Lung (tissue), 12 donors: ENCODE measurements around the gene RBKS. TPM values are rescaled to one million over a fixed set of nuclear protein-coding genes. Genes with fewer than 3 reads are reported as not detected.
"Not testable (repeated sequence)": the region's sequence is repeated elsewhere in the genome, so short reads cannot be mapped to it uniquely, and the experiment has no call there.

Experiments used
- ATAC-seq: fragments of 200-7000 bp; cut with Tn5 transposase; one replicate; pipeline ENCODE4 v1.9.1; 2020; ENCODE audit warnings: moderate number of reproducible peaks; ENCODE audit not compliant: insufficient read depth, low FRiP score
- DNase-seq, 3 donors: peaks; one replicate each; pipeline ENCODE4 v3.0.0-alpha.2; 2013 to 2017
- H3K27ac ChIP-seq, 2 donors: one replicate each; pipeline ENCODE4 v1.5.1; 2013; ENCODE audit warnings: mild to moderate bottlenecking in 2 of 2, moderate library complexity in 2 of 2, control low read depth in 1 of 2, inconsistent platforms in 1 of 2, low read depth in 1 of 2, low read length in 1 of 2
- H3K27me3 ChIP-seq, 3 donors: one replicate each; pipeline ENCODE4 v1.5.1; 2013; ENCODE audit warnings: low read length in 2 of 3; ENCODE audit not compliant: control insufficient read depth in 3 of 3, insufficient read depth in 3 of 3
- H3K36me3 ChIP-seq, 4 donors: one replicate each; pipeline ENCODE4 v1.5.1; 2013; ENCODE audit warnings: low read length in 4 of 4, mild to moderate bottlenecking in 1 of 4, moderate library complexity in 1 of 4; ENCODE audit not compliant: control insufficient read depth in 4 of 4, insufficient read depth in 4 of 4
- H3K4me1 ChIP-seq, 5 donors: one replicate each; pipeline ENCODE4 v1.5.1; 2013; ENCODE audit warnings: low read length in 5 of 5, mild to moderate bottlenecking in 2 of 5, moderate library complexity in 1 of 5; ENCODE audit not compliant: control insufficient read depth in 5 of 5, insufficient read depth in 5 of 5
- H3K4me3 ChIP-seq: one replicate; pipeline ENCODE4 v1.5.1; 2013; ENCODE audit warnings: mild to moderate bottlenecking, control low read depth, moderate library complexity
- H3K9ac ChIP-seq, 2 donors: one replicate each; pipeline ENCODE4 v1.5.1; 2013; ENCODE audit warnings: low read length in 2 of 2, control low read depth in 1 of 2; ENCODE audit not compliant: insufficient read depth in 1 of 2
- H3K9me3 ChIP-seq, 4 donors: one replicate each; pipeline ENCODE4 v1.5.1; 2013; ENCODE audit warnings: low read length in 3 of 4, mild to moderate bottlenecking in 1 of 4, moderate library complexity in 1 of 4; ENCODE audit not compliant: control insufficient read depth in 4 of 4, insufficient read depth in 3 of 4
- CTCF ChIP-seq: IDR thresholded peaks from 2 replicates; pipeline ENCODE4 v1.5.1; 2012; ENCODE audit warnings: mild to moderate bottlenecking; ENCODE audit errors: control extremely low read depth, extremely low read depth
- WGBS, 2 donors: extraction: QIAGEN DNeasy Blood & Tissue Kit; methylation state at CpG; one replicate each; pipeline ENCODE4 v1.1.7; 2013; 5-methylcytosine and 5-hydroxymethylcytosine counted together
- polyA plus RNA-seq, 2 donors: library from polyadenylated mRNA; stranded (reverse); fragments of 200-250 nt; gene quantifications; one replicate each; pipeline ENCODE4 v1.2.1, GENCODE V29; 2013
- total RNA-seq, 2 donors: library from RNA; depleted of rRNA in 1 of 2; stranded (reverse); fragments of >200 nt in 1 of 2; gene quantifications; one replicate each; pipeline ENCODE4 v1.2.1, GENCODE V29; 2014 to 2021
- donor health status: control.
- donor health status: control.
- donor health status: Bipolar disorder and iron deficiency.
- donor health status: healthy.
- donor health status: DM: yes; HTN: yes; CAD: no.

RBKS gene
- total and polyA plus RNA-seq, 4 donors: 3.9 to 5.1 (median 4.9) TPM

- no peaks in the 10 kb centered on the region for H3K27me3 ChIP-seq
- H3K9me3 ChIP-seq: no peaks in the 10 kb centered on the region
- ATAC-seq: no peak
- 96 to 99% methylated on average over 3 of the region's 3 CpGs for WGBS, 2 donors
- H3K9ac ChIP-seq: no peak overlapping the region
- H3K4me1 ChIP-seq: no peaks in the 10 kb centered on the region
- no peak for TF ChIP-seq CTCF
- no peak overlapping the region for H3K4me3 ChIP-seq
- H3K36me3 ChIP-seq: peaks cover 0 to 2% (median 0%) of the 10 kb centered on the region in 4 donors
- DNase-seq: no peak
- no peak overlapping the region for H3K27ac ChIP-seq
Measured at GRCh38 chr2:27870724-27871123, 19.5 kb downstream of the RBKS start.

- Histone ChIP-seq H3K36me3 (peaks cover 0 to 2% (median 0%) of the 10 kb centered on the region in 4 donors), H3K9ac (no peak overlapping the region), H3K4me1 (no peaks in the 10 kb centered on the region), H3K9me3 (no peaks in the 10 kb centered on the region), H3K27ac (no peak overlapping the region), H3K27me3 (no peaks in the 10 kb centered on the region), H3K4me3 (no peak overlapping the region)
- no peak for ATAC-seq
- DNase-seq: no peak
- 91 to 93% methylated on average over 6 of the region's 6 CpGs for WGBS, 2 donors
- no peak for TF ChIP-seq CTCF
Measured at GRCh38 chr2:27869763-27870162, 20.4 kb downstream of the RBKS start.

GRCh38 chr2:27866237-27866636 lies 23.9 kb downstream of the RBKS start:
- Histone ChIP-seq H3K9me3 (no peaks in the 10 kb centered on the region), H3K4me3 (no peak overlapping the region), H3K27ac (no peak overlapping the region), H3K9ac (no peak overlapping the region), H3K36me3 (peaks cover 0 to 2% (median 0%) of the 10 kb centered on the region in 4 donors), H3K27me3 (no peaks in the 10 kb centered on the region), H3K4me1 (no peaks in the 10 kb centered on the region)
- DNase-seq (no peak), ATAC-seq (no peak)
- WGBS, 2 donors: 71 to 84% methylated on average over 1 of the region's 1 CpG
- TF ChIP-seq CTCF: no peak

GRCh38 chr2:27863955-27864354 lies 26.2 kb downstream of the RBKS start:
- 93 to 97% methylated on average over 5 of the region's 5 CpGs for WGBS, 2 donors
- H3K27me3 ChIP-seq, H3K36me3 ChIP-seq, H3K9ac ChIP-seq, H3K27ac ChIP-seq, H3K4me1 ChIP-seq, H3K9me3 ChIP-seq, H3K4me3 ChIP-seq, DNase-seq, ATAC-seq: not testable (repeated sequence)
